Cerebellar nuclear complex (tissue), 1 donor: ENCODE results near the gene NOC2L.
"Not testable (repeated sequence)": the region's sequence is repeated elsewhere in the genome, so short reads cannot be mapped to it uniquely, and the experiment has no call there.

Experiments used
- DNase-seq, 2 experiments: peaks; one replicate each; lab custom pipeline; 2025; lab: John Stamatoyannopoulos, UW

NOC2L gene

DNA sequence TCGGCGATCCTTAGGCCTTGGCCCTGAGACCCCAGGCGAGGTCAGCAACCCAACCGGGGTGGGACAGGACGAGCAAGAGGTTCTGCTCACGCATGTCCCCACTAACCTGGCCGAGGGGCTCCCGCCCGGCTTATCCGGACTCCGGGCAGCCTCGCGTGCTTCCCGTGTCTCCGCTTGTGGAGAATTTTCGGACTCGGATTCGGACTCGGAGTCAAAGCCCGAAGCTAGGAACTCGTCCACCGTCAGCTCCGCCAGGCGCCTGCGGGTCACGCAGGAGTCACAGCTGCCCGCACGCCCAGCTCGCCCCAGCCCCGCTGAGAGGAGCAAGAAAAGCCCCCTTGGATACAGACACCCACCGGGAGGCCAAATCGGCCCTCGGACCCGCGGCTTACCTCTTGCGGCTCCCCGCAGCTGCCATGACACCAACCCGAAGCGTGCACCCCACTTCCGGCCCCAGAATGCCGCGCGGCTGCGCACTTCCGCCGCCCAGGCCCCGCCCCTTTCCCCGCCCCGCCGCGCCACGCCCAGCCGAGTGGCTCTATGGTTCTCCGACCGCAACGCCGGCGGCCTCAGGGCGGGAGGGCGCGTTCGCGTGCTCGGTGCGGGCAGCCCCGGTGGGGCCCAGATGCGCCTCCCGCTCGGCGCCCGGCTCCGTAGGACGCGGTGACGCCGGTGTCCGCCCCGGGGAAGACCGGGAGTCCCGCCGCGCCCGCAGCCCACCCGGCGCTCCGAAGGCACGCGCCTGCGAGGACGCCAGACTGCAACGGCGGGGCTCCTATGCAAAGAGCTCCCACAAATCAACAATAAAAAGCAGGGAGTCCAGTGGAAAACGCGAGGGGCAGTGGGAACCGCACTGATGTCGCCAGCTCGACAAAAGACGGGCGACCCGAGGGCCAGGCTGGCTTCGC lies at the start of gene NOC2L:
Gene NOC2L (minus strand): TSS at position 434 of the 908 bp plus-strand sequence. CDS start 16 bp downstream, at position 418.
- DNase-seq: peak; percentile 18 to 66

DNA sequence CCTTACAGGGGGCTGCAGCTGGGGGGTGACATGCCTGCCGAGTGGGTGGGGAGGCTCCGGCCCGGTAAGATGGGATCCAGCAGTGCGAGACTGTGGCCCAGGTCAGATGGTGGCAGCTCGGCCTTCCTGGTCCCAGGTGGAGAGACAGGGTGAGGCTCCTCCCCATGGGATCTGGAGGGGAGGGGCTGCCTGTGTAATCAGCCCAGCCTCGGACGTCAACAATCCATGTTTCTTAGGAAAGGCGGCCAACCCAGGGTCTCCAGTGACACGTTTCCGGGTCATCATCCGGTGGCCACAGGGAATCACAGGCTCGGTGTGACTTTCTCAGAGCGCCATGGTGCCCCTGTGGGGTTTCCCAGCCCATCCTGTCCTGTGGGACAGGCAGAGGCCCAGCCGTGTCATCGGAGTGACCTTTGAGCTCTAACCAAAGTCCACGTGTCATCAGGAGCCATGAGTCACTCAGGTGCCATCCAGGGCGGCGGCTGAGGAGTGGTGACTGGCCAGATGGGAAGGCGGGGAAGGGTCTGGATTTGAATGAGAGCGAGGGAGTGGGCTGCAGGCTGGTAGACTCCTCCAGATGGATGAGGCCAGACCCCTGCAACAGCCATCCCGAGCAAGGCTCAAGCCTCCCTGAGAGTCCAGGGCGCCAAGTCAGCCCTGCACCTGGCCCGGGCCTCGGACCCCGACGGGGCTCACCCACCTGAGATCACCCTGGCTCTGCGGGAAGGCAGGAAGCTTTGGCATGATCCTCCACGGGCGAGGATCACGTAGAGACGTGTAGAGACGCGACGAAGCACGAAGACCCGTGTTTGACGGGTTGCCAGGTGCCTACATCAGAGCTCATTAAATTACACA lies 47.5 kb upstream of the NOC2L start:
- no peak for DNase-seq

- no peak for DNase-seq
Measured at GRCh38 chr1:1005774-1006304, 46.8 kb upstream of the NOC2L start.

GRCh38 chr1:1004780-1005697 lies 46.0 kb upstream of the NOC2L start:
- no peak for DNase-seq

- DNase-seq: no peak
Measured at GRCh38 chr1:1004420-1004779, 45.3 kb upstream of the NOC2L start.

- no peak for DNase-seq
Measured at GRCh38 chr1:1003618-1004419, 44.8 kb upstream of the NOC2L start.

GRCh38 chr1:1001057-1001783 lies 42.2 kb upstream of the NOC2L start:
- DNase-seq: no peak

DNA sequence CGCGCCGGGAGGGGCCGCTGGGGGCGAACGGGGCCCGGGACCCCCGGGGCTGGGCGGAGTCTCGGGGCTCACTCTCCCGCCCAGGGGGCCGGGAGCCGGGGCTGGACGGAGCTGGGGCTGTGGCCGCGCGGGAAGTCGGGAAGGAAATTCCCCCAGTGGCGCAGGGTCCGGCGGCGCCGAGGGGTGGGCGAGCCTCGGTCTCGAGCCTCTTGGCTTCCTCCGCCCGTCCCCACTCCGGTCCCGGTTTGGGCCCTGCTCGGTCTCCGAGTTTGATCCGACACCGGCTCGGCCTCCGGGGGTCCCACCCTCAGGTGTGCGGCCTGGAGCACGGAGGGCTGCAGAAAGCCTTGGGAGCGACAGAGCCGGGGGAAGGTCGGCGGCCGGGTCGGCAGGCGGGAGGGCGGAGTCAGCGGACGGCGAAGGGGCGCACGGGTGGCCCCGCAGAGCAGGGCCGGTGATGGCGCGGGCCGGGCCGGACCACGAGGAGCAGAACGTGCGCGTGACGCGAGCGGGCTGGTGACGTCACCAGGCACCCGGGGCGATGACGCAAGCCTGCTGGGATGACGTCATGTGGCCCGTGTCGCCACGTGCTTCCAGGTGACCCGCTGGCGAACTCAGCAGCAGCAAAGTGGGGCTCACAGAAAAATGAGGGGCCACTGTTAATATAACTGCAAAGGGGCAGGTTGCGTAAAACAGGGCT lies 41.5 kb upstream of the NOC2L start:
- no peak for DNase-seq

GRCh38 chr1:999725-1000356 lies 40.8 kb upstream of the NOC2L start, which contains the start of gene HES4:
Gene HES4 (minus strand): TSS chr1:1000097. CDS start chr1:999973, 124 bp downstream.
- no peak for DNase-seq

DNA sequence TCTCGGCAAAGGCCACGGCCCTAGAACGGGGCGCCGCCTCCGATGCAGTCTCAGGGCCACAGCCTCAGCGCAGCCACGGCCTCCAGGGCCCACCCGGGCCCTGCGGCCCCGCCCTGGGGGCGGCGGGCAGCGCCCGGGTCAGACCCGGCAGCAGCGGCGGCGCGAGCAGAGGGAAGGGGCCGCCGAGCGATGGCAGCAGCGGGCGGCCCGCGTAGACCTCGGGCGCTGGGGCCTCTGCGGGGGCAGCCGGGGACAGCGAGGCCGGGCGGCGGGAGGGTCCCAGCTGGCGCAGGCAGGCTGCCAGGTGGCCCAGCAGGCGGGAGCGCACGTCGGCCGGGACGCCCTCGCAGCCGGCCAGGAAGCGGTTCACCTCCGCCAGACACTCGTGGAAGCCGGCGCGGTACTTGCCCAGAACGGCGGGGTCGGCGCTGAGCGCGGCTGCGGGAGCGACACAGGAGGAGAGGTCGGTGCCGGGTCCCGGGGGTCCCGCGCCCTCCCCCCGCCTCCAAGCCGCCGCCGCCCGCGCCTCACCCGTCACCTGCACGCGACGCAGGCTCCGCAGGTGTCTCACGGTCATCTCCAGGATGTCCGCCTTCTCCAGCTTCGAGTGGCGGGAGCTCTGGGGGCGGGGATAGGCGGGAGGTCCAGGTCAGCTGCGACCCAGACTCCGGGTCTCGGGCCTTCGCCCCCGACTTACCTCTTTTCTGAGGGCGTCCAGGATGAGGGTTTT lies 40.1 kb upstream of the NOC2L start:
- no peak for DNase-seq

DNA sequence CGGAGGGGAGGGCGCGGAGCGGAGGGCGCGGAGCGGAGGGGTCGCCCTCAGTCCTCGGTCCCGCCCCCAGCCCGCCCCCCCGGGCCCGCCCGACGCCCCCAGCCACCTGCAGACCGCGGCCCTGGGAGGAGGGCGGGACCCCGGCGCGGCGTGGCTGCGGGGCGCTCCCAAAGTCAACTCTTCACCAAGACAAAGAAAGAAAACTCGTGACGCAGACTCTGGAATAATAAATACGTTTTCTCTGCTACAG lies 39.6 kb upstream of the NOC2L start:
- DNase-seq: no peak

GRCh38 chr1:997993-998744 lies 39.1 kb upstream of the NOC2L start:
- DNase-seq: no peak

- DNase-seq: no peak
Measured at GRCh38 chr1:997713-997992, 38.6 kb upstream of the NOC2L start.

DNA sequence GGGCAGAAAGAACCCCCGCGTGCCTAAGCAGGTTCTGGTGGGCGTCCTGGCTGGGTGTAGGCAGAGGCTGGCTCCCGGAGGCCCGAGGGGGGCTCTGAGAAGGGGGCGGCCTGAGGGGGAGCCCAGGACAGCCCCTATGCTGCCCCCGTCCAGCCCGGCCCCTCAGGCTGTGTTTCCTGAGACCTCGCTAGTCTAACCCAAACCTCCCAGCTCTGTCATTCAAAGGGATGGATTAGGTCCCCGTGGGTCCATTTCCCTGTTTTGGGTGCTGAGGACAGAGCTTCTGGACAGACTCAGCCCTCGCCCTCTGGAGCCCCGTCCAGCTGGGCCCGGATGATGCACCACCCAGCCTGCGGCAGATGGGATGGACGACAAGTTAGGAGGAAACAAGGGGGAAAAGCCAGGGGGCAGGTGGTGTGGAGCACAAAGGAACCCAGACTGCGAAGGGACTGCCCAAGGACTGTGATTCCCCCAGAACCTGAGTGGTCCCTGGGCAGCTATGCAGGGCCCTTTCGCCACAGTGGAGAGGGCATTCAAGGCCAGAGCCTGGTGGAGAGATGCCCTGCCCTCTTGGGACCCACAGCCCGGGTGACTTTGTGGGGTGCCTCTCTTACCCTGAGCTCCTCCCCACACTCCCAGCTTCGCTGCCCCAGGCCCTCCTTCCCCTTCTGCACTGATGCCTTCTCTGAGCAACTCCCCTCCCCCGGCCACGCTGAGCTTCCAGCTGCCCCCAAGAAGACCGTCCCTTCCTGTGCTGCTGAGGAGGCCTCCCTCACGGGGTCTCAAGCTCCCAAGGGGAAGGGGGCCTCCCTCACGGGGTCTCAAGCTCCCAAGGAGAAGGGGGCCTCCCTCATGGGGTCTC lies 38.0 kb upstream of the NOC2L start:
- DNase-seq: no peak

- no peak for DNase-seq
Measured at GRCh38 chr1:995665-996633, 36.9 kb upstream of the NOC2L start.

DNA sequence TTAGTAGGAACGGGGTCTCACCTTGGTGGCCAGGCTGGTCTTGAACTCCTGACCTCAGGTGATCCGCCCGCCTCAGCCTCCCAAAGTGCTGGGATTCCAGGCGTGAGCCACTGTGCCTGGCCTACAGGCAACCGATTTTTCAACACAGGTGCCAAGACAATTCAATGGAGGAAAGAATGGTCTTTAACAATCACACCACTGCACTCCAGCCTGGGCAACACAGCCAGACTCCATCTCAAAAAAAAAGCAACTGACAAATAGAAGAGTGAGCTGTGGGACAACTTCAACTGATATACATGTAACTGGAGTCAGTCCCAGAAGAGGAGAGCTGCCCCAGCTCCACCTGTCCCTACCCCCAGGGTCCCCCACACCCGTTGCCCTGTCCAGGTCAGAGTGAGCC lies 35.5 kb upstream of the NOC2L start:
- DNase-seq: not testable (repeated sequence)
